OCI-LY7 (cell line): ENCODE results near the gene FIBP. TPM values are rescaled to one million over a fixed set of nuclear protein-coding genes. Genes with fewer than 3 reads are reported as not detected.
A peak's percentile ranks its signal among the peaks of the same experiment; 100 is the strongest.

Source experiments
- BruUV-seq: library from RNA; stranded (reverse); fragments of 400-500 nt; replicated peaks from 2 replicates; lab custom pipeline; 2021; lab: Mats Ljungman, UMichigan
- CTCF ChIA-PET: fragments of 300-600 bp; sonication (Branson Sonifier 250); formaldehyde crosslinking; loops from one replicate; lab custom pipeline; 2022; ENCODE audit warnings: antibody characterized with exemption; ENCODE audit not compliant: unreplicated experiment; lab: Charles Lee
- POLR2A ChIA-PET: fragments of 300-600 bp; sonication (Branson Sonifier 250); formaldehyde crosslinking; loops from one replicate; lab custom pipeline; 2022; ENCODE audit warnings: antibody characterized with exemption; lab: Charles Lee
- DNase-seq: peaks from one replicate; pipeline ENCODE4 v3.0.0-alpha.2; 2015; ENCODE audit warnings: low spot score
- H2AFZ ChIP-seq: fragments of 200-600 bp; sonication (generic), shearing (Covaris generic); 2 replicates; pipeline ENCODE4 v1.6.1; 2014; ENCODE audit warnings: mild to moderate bottlenecking, antibody characterized with exemption, low read length, moderate library complexity
- H3K27ac ChIP-seq: fragments of 200-600 bp; sonication (generic); 2 replicates; pipeline ENCODE4 v1.5.1; 2014; ENCODE audit warnings: mixed run types, low read depth, mild to moderate bottlenecking, moderate library complexity, low read length, inconsistent platforms; ENCODE audit not compliant: poor library complexity, severe bottlenecking
- H3K36me3 ChIP-seq: fragments of 200-600 bp; sonication (generic); 2 replicates; pipeline ENCODE4 v1.6.1; 2014; ENCODE audit warnings: mild to moderate bottlenecking, antibody characterized with exemption, low read length, moderate library complexity, mixed read lengths; ENCODE audit not compliant: insufficient read depth
- H3K4me1 ChIP-seq: fragments of 200-600 bp; sonication (generic); 2 replicates; pipeline ENCODE4 v1.5.1; 2014; ENCODE audit warnings: mild to moderate bottlenecking, low read length; ENCODE audit not compliant: insufficient read depth, poor library complexity, severe bottlenecking
- H3K4me2 ChIP-seq: fragments of 200-600 bp; sonication (generic); 2 replicates; pipeline ENCODE4 v1.6.1; 2014; ENCODE audit warnings: mild to moderate bottlenecking, low read length
- H3K4me3 ChIP-seq: fragments of 200-600 bp; sonication (generic); 2 replicates; pipeline ENCODE4 v1.5.1; 2014; ENCODE audit warnings: mild to moderate bottlenecking, low read depth, low read length; ENCODE audit not compliant: poor library complexity, severe bottlenecking
- H3K79me2 ChIP-seq: fragments of 200-600 bp; sonication (generic); 2 replicates; pipeline ENCODE4 v1.6.1; 2016; ENCODE audit warnings: low read depth, mild to moderate bottlenecking, low read length, moderate library complexity, mixed read lengths; ENCODE audit not compliant: insufficient read depth
- H3K9me2 ChIP-seq: fragments of 200-600 bp; sonication (generic); 2 replicates; pipeline ENCODE4 v1.6.1; 2016; ENCODE audit warnings: mild to moderate bottlenecking, low read length, mixed read lengths; ENCODE audit not compliant: insufficient read depth
- H3K9me3 ChIP-seq: fragments of 200-600 bp; sonication (generic); 2 replicates; pipeline ENCODE4 v1.6.1; 2014; ENCODE audit warnings: mild to moderate bottlenecking, mixed run types, low read length, mixed read lengths
- H4K20me1 ChIP-seq: fragments of 200-600 bp; sonication (generic); 2 replicates; pipeline ENCODE4 v1.6.1; 2014; ENCODE audit warnings: mild to moderate bottlenecking, antibody characterized with exemption, low read length, moderate library complexity, mixed read lengths; ENCODE audit not compliant: insufficient read depth
- EZH2phosphoT487 ChIP-seq: fragments of 200-600 bp; sonication (generic); IDR thresholded peaks from 2 replicates; pipeline ENCODE4 v1.6.1; 2018; ENCODE audit warnings: low read depth, borderline replicate concordance, mild to moderate bottlenecking, mixed run types, antibody characterized with exemption, low read length, moderate library complexity, mixed read lengths
- intact Hi-C: fragments of 100-400 bp; cut with micrococcal nuclease; formaldehyde crosslinking; loops from one replicate; pipeline ENCODE4 v1.10.0; 2022; ENCODE audit not compliant: unreplicated experiment
- total RNA-seq, 2 experiments: library from RNA; depleted of rRNA in 1 of 2; stranded (reverse); fragments of >200 nt in 1 of 2; shearing (Covaris generic) in 1 of 2; gene quantifications; 2 replicates each; pipeline ENCODE4 v1.2.3, GENCODE V29; 2014 to 2022
- TF ChIP-seq, protein P1 (sequence below): fragments of 200-600 bp; sonication (generic); conservative IDR thresholded peaks from 2 replicates; pipeline ENCODE4 v1.5.1; 2014; ENCODE audit warnings: mild to moderate bottlenecking, antibody characterized with exemption, low read length, moderate library complexity, mixed read lengths

Gene FIBP
- total RNA-seq, 2 experiments from 2014 or later, result 97.3 to 184 TPM

DNA sequence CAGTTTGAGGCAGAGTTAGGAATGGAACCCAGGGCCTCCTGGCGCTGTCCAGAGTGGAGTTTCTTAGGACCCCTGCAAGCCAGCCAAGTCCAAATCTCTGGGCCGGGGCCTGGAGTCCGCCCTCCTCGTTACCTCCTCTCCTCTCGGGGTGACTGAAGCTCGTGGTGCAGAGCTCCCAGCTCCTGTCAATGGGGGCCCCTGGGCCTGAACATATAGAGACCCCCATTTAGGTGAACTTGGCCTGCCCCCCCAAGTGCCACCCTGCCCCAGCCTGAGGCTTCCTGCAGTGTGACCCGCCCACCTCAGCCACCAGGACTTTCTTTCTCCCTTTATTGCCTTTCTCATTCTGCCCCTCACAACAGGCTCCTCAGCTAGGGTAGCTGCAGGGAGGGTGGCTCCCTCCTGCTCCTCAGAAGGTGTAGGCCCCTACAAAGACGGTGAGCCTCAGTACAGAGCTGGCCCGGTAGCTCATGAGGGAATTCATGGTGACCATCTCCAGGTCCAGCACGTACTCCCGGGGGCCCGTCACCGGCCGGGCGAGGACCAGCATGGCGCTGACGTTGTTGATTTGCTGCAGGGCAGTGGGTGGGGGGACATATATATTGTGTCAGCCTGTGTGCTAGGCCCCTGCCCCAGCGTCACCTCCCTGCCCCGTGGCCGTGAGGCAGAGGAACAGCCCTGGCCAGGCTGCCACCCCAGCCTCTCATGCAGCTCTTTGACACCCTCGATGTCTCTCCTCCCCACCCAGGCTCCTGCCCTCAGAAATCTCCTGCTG lies 21.6 kb downstream of the FIBP start:
- H3K9me3 ChIP-seq, result no peaks in the 10 kb centered on the region
- intact Hi-C loops, result no loop called here
- ChIA-PET CTCF (no interaction called here), POLR2A (interaction anchor here (0.6 to 1.5 kb wide), 2 partner anchors 22 to 26 kb away, joined by 3 read pairs; partner anchors contain the start of gene FIBP)
- H3K9me2 ChIP-seq, result no peaks in the 10 kb centered on the region
- H3K36me3 ChIP-seq, result peaks cover 57% of the 10 kb centered on the region
- TF ChIP-seq EZH2phosphoT487, result no peak
- TF ChIP-seq, protein P1, sequence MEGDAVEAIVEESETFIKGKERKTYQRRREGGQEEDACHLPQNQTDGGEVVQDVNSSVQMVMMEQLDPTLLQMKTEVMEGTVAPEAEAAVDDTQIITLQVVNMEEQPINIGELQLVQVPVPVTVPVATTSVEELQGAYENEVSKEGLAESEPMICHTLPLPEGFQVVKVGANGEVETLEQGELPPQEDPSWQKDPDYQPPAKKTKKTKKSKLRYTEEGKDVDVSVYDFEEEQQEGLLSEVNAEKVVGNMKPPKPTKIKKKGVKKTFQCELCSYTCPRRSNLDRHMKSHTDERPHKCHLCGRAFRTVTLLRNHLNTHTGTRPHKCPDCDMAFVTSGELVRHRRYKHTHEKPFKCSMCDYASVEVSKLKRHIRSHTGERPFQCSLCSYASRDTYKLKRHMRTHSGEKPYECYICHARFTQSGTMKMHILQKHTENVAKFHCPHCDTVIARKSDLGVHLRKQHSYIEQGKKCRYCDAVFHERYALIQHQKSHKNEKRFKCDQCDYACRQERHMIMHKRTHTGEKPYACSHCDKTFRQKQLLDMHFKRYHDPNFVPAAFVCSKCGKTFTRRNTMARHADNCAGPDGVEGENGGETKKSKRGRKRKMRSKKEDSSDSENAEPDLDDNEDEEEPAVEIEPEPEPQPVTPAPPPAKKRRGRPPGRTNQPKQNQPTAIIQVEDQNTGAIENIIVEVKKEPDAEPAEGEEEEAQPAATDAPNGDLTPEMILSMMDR, result no peak
- no peak for DNase-seq
- no peak overlapping the region for H3K4me2 ChIP-seq
- BruUV-seq, result no TSS peak
- no peaks in the 10 kb centered on the region for H4K20me1 ChIP-seq
- no peak overlapping the region for H2AFZ ChIP-seq
- peaks cover 27% of the 10 kb centered on the region for H3K4me1 ChIP-seq
- no peak overlapping the region for H3K4me3 ChIP-seq
- peaks cover 5% of the 10 kb centered on the region; the same call in 1 of the 2 replicates for H3K79me2 ChIP-seq
- H3K27ac ChIP-seq, result peak overlapping the region; percentile 28

DNA sequence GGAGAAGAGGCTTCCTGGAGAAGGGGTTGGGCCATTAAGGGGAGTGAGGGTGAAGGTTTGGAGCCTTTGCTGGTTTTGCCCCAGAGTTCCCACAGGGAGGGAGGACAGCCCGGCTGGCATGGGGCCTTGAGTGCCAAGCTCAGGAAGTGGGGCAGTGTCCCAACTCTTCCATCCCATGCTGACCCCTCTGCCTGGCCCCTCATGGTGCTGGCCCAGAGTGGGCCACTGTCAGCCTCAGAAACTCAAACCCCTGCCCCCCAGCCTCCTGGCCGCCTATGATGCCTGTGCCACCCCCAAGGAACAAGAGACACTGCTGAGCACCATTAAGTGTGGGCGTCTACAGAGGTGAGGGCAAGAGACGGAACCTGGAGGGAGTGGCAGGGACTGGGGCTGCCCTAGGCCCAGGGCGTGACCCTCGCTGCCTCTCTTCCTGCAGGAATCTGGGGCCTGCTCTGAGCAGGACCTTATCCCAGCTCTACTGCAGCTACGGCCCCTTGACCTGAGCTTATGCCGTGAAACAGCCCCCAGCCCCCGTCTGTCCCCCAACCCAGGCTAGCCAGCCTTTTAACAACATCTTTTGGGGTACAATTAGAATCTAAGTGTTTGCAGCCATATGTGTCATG lies 22.6 kb downstream of the FIBP start:
- CTCF ChIA-PET, result no interaction called here
- no peak overlapping the region for H3K4me3 ChIP-seq
- TF ChIP-seq, protein P1, result no peak
- TF ChIP-seq EZH2phosphoT487, result no peak
- H3K27ac ChIP-seq, result no peak overlapping the region
- no peak overlapping the region for H2AFZ ChIP-seq
- H3K4me2 ChIP-seq, result no peak overlapping the region
- peaks cover 59% of the 10 kb centered on the region for H3K36me3 ChIP-seq
- intact Hi-C loops, result no loop called here
- DNase-seq, result no peak
- H3K9me3 ChIP-seq, result no peaks in the 10 kb centered on the region
- POLR2A ChIA-PET, result no interaction called here
- no peaks in the 10 kb centered on the region for H3K9me2 ChIP-seq
- H4K20me1 ChIP-seq, result peaks cover 4% of the 10 kb centered on the region; the same call in 1 of the 2 replicates
- H3K79me2 ChIP-seq, result peaks cover 14% of the 10 kb centered on the region; the same call in 1 of the 2 replicates
- H3K4me1 ChIP-seq, result peaks cover 22% of the 10 kb centered on the region
- BruUV-seq, result TSS peak; percentile 29
